Measurements from ENCODE around the gene ARPP21. TPM values are rescaled to one million over a fixed set of nuclear protein-coding genes. Genes with fewer than 3 reads are reported as not detected.

The ARPP21 gene
- total RNA-seq, 2 donors from 2014 or later, result 0.27 TPM; not detected in 1

DNA sequence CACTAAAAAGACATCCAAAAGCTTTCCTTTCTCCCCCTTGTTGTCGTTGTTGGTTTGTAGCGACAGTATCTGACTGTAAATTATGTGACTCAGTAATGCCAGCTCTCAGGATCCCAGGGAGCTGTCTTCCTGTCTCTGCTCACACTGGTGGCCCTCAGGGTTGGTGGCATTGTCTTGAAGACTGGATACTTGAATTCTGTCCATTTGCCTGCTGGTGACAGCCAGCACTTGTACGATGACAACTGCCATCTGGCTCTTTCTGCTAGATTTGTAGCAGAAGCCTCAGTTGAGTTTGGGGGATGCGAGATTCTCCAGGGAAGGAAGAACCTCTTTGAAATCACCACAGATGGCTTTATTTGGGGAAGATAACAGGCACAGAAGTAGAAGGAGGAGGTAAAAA, 120.8 kb downstream of the ARPP21 start:
- Histone ChIP-seq H3K9me3 (no peaks in the 10 kb centered on the region), H3K4me1 (ENCODE audit: control insufficient read depth in 1 of 2, low read depth in 2 of 2) (peaks cover 0 to 5% of the 10 kb centered on the region in 2 donors), H3K27ac (no peak overlapping the region), H3K4me3 (no peak overlapping the region), H3K27me3 (replicated peaks; ENCODE audit: insufficient read depth) (no peaks in the 10 kb centered on the region), H3K36me3 (no peaks in the 10 kb centered on the region)
- no peak for ATAC-seq (ENCODE audit: insufficient number of reproducible peaks, low FRiP score, low read depth)
- DNase-seq (ENCODE audit: low spot score), result no peak
- TF ChIP-seq, protein P1, sequence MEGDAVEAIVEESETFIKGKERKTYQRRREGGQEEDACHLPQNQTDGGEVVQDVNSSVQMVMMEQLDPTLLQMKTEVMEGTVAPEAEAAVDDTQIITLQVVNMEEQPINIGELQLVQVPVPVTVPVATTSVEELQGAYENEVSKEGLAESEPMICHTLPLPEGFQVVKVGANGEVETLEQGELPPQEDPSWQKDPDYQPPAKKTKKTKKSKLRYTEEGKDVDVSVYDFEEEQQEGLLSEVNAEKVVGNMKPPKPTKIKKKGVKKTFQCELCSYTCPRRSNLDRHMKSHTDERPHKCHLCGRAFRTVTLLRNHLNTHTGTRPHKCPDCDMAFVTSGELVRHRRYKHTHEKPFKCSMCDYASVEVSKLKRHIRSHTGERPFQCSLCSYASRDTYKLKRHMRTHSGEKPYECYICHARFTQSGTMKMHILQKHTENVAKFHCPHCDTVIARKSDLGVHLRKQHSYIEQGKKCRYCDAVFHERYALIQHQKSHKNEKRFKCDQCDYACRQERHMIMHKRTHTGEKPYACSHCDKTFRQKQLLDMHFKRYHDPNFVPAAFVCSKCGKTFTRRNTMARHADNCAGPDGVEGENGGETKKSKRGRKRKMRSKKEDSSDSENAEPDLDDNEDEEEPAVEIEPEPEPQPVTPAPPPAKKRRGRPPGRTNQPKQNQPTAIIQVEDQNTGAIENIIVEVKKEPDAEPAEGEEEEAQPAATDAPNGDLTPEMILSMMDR (IDR thresholded peaks at IDR 0.05), result no peak

DNA sequence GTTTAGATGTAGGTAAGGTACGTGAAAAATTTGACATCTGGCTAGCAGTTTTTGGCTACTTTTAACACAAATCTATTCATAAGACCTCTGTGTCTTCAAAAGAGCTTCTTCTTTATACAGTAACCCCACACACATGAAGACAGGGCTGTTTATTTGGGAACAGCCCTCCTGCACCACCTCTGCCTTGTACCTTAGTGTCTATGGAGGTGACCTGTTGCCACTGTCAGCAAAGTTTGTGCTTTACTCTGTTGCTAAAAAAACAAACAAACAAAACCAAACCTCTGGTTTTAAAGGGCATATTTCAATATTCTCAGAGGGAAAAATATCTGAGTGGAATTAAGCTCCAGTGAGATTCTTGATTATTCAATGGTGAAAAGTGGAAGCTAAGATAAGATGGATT, 122.0 kb downstream of the ARPP21 start:
- Histone ChIP-seq H3K9me3 (no peaks in the 10 kb centered on the region), H3K4me3 (no peak overlapping the region), H3K36me3 (no peaks in the 10 kb centered on the region), H3K27me3 (replicated peaks; ENCODE audit: insufficient read depth) (no peaks in the 10 kb centered on the region), H3K4me1 (ENCODE audit: control insufficient read depth in 1 of 2, low read depth in 2 of 2) (peaks cover 0 to 5% of the 10 kb centered on the region in 2 donors), H3K27ac (no peak overlapping the region)
- ATAC-seq (ENCODE audit: insufficient number of reproducible peaks, low FRiP score, low read depth) (no peak), DNase-seq (ENCODE audit: low spot score) (no peak)
- TF ChIP-seq, protein P1 (IDR thresholded peaks at IDR 0.05), result no peak

DNA sequence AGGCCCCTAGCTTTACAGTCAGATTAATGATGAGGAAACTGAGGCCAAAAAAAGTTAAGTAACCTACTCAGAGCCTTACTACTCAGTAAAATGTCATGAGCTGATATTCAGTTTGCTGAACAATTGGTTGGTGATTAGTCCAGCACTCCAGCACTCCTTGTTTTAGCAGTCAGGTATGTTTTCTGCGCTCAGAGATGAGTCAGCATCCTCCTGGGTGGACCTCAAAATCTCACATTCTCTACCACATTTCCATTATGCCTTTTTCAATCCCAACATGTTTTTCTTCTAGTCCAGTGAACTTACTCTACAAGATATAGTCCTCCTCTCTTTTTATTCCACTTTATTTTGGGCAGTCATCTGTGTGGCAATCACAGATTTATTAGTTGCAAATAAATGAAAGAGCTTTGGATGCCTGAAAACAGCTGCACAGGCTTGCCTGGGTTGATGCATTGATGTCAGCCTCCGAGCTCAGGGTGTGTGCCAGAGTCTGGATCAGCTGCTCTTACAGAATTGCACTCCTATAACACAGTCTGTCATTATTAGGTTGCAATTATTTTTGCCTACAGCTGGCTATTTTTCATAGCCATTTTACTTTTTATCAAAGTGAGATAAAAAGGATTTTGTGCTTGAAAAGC, 133.2 kb downstream of the ARPP21 start:
- no peak overlapping the region for H3K4me3 ChIP-seq
- H3K27me3 ChIP-seq (replicated peaks; ENCODE audit: insufficient read depth), result no peaks in the 10 kb centered on the region
- ATAC-seq (ENCODE audit: insufficient number of reproducible peaks, low FRiP score, low read depth) (no peak), DNase-seq (ENCODE audit: low spot score) (no peak)
- no peak overlapping the region for H3K27ac ChIP-seq
- H3K9me3 ChIP-seq, result no peaks in the 10 kb centered on the region
- H3K36me3 ChIP-seq, result no peaks in the 10 kb centered on the region
- no peaks in the 10 kb centered on the region for H3K4me1 ChIP-seq (ENCODE audit: control insufficient read depth in 1 of 2, low read depth in 2 of 2)
- TF ChIP-seq, protein P1 (IDR thresholded peaks at IDR 0.05), result no peak

DNA sequence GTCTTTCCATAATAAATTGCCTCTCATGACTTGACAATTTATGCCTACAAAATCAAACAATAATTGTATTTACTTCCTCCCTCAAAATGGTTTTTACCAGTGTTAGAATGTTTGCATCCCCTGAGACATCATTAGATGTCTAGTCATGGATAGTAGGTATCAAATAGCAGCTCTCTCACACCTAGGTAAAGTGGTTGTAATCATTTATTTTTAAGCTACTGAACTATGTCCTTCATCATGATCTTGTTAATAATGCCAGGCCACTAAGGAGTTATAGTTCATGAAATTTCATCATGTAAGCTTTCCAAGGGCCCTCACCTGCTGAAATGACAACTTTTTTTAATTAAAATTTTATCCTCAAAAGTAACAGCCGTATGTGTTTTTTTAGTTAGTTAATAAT, 134.1 kb downstream of the ARPP21 start:
- Histone ChIP-seq H3K4me3 (no peak overlapping the region), H3K9me3 (no peaks in the 10 kb centered on the region), H3K4me1 (ENCODE audit: control insufficient read depth in 1 of 2, low read depth in 2 of 2) (no peaks in the 10 kb centered on the region), H3K27ac (no peak overlapping the region), H3K36me3 (no peaks in the 10 kb centered on the region), H3K27me3 (replicated peaks; ENCODE audit: insufficient read depth) (no peaks in the 10 kb centered on the region)
- no peak for DNase-seq (ENCODE audit: low spot score)
- TF ChIP-seq, protein P1 (IDR thresholded peaks at IDR 0.05), result no peak
- no peak for ATAC-seq (ENCODE audit: insufficient number of reproducible peaks, low FRiP score, low read depth)

DNA sequence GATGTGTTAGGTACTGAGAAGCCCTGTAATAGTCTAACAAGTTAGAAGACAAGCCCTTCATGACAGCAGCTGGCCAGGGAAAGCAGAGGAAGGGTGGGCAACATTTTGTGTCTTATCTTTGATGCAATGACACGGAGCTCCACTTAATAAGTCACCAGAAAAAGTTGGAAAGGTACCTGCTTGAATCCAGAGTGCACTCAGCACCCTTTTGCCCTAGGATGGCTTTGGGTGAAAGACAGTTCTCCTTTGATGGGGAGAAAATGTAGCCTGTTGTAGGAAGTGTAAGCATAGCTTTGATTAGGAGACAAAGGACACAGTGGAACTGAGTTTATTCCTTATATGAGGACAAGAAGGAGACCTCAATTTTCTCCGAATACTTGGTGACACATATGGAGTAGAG, 137.0 kb downstream of the ARPP21 start:
- no peak overlapping the region for H3K27ac ChIP-seq
- no peaks in the 10 kb centered on the region for H3K27me3 ChIP-seq (replicated peaks; ENCODE audit: insufficient read depth)
- ATAC-seq (ENCODE audit: insufficient number of reproducible peaks, low FRiP score, low read depth), result no peak
- DNase-seq (ENCODE audit: low spot score), result no peak
- TF ChIP-seq, protein P1 (IDR thresholded peaks at IDR 0.05), result no peak
- no peaks in the 10 kb centered on the region for H3K4me1 ChIP-seq (ENCODE audit: control insufficient read depth in 1 of 2, low read depth in 2 of 2)
- no peak overlapping the region for H3K4me3 ChIP-seq
- no peaks in the 10 kb centered on the region for H3K36me3 ChIP-seq
- H3K9me3 ChIP-seq, result no peaks in the 10 kb centered on the region
